Myocyte (in vitro differentiated cells): ENCODE measurements around the gene PAX5. TPM values are rescaled to one million over a fixed set of nuclear protein-coding genes. Genes with fewer than 3 reads are reported as not detected.

Source experiments
- DNase-seq: peaks from one replicate; pipeline ENCODE4 v3.0.0-alpha.2; 2012; ENCODE audit warnings: low read depth
- total RNA-seq: library from RNA; depleted of rRNA; stranded (reverse); fragments of >200 nt; gene quantifications from 2 replicates; pipeline ENCODE4 v1.2.3, GENCODE V29; 2014

The PAX5 gene
- total RNA-seq, 1 donor from 2014 or later, result not detected

DNA sequence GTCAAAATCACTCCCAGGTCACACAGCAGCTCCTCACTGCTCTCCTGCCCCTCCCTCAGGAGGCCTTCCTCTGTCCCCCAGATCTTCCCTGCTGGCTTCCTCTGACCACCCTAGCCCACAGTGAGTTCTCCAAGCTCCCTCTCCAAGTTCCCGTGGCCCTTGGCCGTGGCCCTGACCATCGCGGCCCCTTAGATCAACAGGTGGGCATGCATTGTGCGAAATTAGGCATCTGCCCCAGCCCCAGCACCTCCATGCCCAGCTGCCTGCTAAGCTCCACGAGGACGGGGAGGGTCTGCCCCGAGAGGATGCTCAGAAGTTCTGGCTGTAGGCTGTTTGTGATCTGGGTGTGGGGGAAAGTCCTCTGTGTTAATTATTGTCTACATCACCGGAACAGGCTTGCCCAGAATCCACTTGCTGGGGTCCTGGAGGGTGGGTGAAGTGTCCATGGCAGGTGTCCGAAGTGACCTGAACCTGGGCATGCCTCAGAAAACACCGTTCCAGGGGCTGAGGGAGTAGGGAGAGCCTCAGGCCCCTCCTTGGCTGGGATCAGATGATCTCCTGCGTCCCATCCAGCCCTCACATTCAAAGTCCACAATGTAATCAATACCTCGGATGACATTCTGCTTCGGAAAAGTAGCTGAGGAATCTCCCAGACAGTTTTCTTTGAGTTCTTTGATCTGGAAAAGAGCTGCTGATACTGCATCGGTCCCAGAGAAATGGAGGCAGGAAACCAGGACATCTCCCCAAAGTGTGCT, 194.8 kb downstream of the PAX5 start:
- DNase-seq, result no peak

- no peak for DNase-seq
Measured at GRCh38 chr9:36837431-36838405, 196.3 kb downstream of the PAX5 start.

- no peak for DNase-seq
Measured at GRCh38 chr9:36836486-36836885, 197.6 kb downstream of the PAX5 start.

GRCh38 chr9:36835271-36835996, 198.6 kb downstream of the PAX5 start:
- DNase-seq, result no peak

GRCh38 chr9:36834736-36835135, 199.3 kb downstream of the PAX5 start:
- DNase-seq, result no peak

DNA sequence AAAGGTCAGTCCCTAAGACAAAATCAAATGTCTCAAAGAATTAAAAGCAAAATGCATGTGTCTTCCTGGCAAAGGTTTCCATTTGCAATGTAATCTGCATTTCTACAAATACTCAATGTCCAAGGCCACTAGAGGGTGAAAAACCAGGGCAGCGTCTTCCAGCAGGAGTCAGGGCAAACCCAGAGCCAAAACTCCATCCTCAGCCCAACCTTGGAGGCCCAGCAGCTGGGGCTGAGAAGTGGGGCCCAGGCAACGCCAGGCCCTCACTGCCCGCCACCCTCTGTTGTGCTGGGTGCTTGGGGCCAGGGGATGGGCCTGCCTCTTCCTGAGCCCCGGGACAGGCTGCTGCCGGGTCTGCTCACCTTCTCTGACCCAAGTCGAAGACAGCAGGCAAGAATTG, 200.1 kb downstream of the PAX5 start:
- no peak for DNase-seq

DNA sequence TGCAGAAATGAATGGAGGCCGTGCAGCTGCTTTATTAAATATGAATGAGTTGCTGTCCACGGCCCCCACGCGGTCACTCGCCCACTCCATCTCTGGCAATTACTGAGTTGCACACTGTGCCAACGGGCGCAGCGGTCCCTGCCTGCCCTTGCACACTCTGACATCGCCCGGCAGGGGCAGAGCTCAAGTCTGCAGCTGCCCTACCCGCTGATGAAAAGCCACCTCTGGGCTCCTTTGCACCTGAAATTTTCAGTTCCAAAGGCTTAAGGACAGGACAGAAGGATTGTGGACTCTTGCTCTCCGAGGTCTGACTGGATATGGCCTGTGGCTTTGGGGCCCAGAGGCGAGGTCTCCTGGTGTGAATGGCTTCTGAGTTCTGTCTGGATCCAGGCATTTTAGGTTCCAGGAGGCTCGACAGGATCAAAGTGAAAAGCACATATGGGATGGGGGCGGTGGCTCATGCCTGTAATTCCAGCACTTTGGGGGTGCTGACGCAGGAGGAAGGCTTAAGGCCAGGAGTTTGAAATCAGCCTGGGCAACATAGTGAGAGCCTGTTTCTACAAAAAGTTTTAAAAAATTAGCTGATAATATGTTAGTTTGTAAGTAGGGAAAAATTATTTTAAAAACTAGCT, 201.8 kb downstream of the PAX5 start:
- DNase-seq, result no peak

DNA sequence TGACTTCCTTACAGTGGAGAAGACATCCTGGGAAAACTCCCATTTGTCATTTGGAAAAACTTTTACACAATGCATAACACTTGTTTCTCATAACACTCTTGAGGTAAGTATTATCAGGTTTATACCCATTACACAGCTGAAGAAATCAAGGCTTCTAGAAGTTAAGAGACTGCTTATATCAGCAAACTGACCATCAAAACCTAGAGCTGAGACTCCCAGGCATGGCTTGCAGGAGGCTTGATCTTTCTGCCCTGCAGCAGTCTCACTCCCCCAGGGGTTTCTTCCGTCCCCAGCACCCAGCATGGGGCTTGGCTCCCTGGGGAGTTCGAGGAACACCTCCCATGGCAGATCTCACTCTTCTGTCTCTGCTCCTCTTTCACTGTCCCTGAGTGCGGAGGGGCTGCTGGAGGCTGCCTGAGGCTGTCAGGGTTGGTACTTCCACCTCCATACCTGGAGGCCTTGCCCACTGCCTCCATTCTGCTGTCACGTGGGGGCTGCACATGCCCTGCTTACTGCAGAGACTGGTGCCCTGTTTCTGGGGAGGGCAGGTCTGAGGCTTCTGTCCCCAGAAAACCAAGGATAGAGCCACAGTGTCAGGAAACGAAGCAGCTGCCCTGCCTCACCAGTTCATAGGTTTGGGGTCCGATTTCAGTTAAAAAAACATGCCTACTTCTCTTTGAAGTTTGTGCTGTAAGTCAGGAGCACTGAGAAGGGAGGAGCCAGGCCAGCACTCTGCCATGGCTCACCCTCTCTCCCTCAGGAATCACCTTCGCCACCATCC, 202.5 kb downstream of the PAX5 start:
- no peak for DNase-seq

GRCh38 chr9:36828611-36829013, 205.5 kb downstream of the PAX5 start:
- no peak for DNase-seq

GRCh38 chr9:36827593-36827992, 206.5 kb downstream of the PAX5 start:
- no peak for DNase-seq

- DNase-seq, result no peak
Measured at GRCh38 chr9:36826581-36826980, 207.5 kb downstream of the PAX5 start.

DNA sequence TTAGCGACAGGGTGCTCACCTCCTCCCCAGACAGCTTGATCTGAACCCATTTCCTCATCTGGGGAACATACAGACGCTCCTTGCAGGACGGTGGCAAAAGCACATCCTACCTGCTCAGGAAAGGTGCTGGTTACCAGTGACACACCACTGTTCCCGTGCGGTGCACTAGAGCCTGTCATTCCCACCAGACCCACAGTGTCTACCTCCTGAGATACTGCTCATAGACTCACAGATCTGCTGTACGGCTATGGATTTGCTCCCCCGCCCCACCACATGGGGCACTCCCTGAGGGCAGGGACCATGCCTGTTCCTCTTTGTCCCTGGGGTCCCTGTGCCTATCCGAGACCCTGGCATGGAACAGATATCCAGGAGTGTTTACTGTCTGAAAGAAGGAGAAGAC, 208.9 kb downstream of the PAX5 start:
- DNase-seq, result no peak

DNA sequence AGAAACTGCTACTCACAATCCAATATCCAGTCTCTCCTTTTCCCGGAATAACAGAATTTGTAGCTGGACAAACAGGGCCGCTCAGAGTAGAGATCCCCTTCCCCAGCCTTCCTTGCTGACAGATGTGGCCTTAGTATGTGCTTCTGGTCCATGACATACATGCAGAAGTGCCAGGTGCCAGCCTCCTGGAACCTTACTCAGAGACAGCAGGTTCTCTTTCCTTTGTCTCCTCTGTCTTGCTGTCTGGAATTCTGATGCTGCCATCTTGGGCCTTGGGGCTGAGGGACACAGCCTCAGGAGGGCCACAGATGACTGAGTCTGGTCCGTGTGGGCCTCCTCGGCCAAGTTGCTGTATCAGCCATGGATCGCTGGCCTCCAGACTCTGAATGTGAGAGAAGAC, 210.1 kb downstream of the PAX5 start:
- no peak for DNase-seq

DNA sequence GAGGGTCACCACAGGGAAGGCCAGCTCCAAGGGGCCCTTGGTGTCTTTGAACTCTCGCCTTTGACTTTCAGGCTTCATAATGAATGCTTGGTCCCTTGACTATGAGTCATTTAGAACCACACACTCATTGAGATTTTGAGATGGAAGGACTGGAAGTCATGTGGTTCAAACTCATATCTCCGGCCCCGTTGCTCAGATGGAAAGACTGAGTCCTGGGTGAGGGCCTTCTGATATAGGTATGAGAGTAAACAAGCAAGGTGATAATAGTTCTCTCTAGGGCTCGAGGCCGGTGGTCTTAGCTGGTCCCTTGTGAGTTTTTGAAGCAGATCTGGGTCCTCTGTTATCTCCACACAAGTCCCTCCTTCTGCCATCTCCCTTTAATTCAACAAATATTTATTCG, 210.6 kb downstream of the PAX5 start:
- DNase-seq, result no peak

- no peak for DNase-seq
Measured at GRCh38 chr9:36822201-36822600, 211.9 kb downstream of the PAX5 start.

GRCh38 chr9:36820392-36820861, 213.6 kb downstream of the PAX5 start:
- DNase-seq, result no peak

GRCh38 chr9:36818965-36819870, 214.8 kb downstream of the PAX5 start:
- no peak for DNase-seq

DNA sequence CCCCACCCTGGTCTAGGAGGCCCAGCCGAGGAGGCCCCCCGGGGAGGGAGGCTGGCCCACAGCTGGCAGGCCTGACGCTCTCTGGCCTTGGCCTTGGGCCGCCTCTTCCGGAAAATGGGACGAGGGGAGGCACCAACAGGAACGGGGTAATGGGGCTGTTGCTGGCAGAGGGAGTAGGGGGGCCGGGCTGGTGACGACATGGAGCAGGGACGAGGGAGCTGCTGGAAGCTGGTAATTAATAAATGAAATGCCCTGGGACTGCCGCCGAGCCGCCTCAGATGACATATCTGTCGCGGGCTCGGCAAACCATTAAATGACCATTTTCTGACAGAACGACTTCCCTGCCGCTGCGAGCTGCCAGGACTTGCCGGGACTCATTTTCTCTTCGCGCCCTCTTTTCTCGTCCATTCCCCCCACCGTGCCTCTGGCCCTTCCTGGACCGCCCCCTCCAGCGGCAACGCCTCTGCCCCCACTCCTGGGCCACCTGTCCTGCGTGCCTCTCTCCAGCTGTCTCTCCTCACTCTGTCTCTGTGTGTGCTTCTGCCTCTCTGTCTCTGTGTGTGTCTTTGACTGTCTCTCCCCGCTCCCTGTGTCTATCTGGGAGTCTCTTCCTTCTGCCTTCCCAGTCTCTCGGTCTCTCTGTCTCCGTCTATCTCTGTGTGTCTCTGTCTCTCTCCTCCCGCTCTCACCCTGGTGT, 215.7 kb downstream of the PAX5 start:
- no peak for DNase-seq
